Hepatic stellate cell (primary cell): ENCODE measurements around the gene KRTAP12-3.
A peak's percentile ranks its signal among the peaks of the same experiment; 100 is the strongest.
"Not testable (repeated sequence)": the region's sequence is repeated elsewhere in the genome, so short reads cannot be mapped to it uniquely, and the experiment has no call there.

Experiments used
- DNase-seq: peaks from one replicate; pipeline ENCODE4 v3.0.0; 2011; ENCODE audit warnings: low spot score

The KRTAP12-3 gene

GRCh38 chr21:44657635-44658540 lies at the start of gene KRTAP12-3:
Gene KRTAP12-3, plus strand, starts transcription at chr21:44657932. Its CDS starts 48 bp downstream, at chr21:44657980.
- DNase-seq = no peak

GRCh38 chr21:44609193-44609592 lies 48.5 kb upstream of the KRTAP12-3 start:
- DNase-seq = no peak

GRCh38 chr21:44610157-44610843 lies 47.4 kb upstream of the KRTAP12-3 start:
- DNase-seq = not testable (repeated sequence)

GRCh38 chr21:44611551-44611950 lies 46.2 kb upstream of the KRTAP12-3 start:
- DNase-seq = no peak

- DNase-seq = no peak
Measured at GRCh38 chr21:44612029-44612486, 45.7 kb upstream of the KRTAP12-3 start, which contains the start of gene KRTAP10-8. Gene KRTAP10-8, plus strand, starts transcription at chr21:44612079. Its CDS starts 22 bp downstream, at chr21:44612101.

GRCh38 chr21:44612669-44613229 lies 45.0 kb upstream of the KRTAP12-3 start:
- no peak for DNase-seq

GRCh38 chr21:44613386-44614155 lies 44.2 kb upstream of the KRTAP12-3 start:
- DNase-seq = no peak

GRCh38 chr21:44614161-44614631 lies 43.5 kb upstream of the KRTAP12-3 start:
- no peak for DNase-seq

GRCh38 chr21:44614961-44615391 lies 42.8 kb upstream of the KRTAP12-3 start:
- no peak for DNase-seq

- DNase-seq = no peak
Measured at GRCh38 chr21:44615466-44615865, 42.3 kb upstream of the KRTAP12-3 start.

- DNase-seq = no peak
Measured at GRCh38 chr21:44615911-44616590, 41.7 kb upstream of the KRTAP12-3 start.

GRCh38 chr21:44616591-44616926 lies 41.2 kb upstream of the KRTAP12-3 start:
- DNase-seq = no peak

GRCh38 chr21:44617071-44617501 lies 40.6 kb upstream of the KRTAP12-3 start:
- DNase-seq = no peak

GRCh38 chr21:44618504-44618903 lies 39.2 kb upstream of the KRTAP12-3 start:
- peak; percentile 14 for DNase-seq

- DNase-seq = no peak
Measured at GRCh38 chr21:44618909-44619308, 38.8 kb upstream of the KRTAP12-3 start.

GRCh38 chr21:44619886-44620285 lies 37.8 kb upstream of the KRTAP12-3 start:
- DNase-seq = no peak

GRCh38 chr21:44623575-44623974 lies 34.2 kb upstream of the KRTAP12-3 start:
- no peak for DNase-seq

GRCh38 chr21:44625756-44626155 lies 32.0 kb upstream of the KRTAP12-3 start:
- DNase-seq = no peak

GRCh38 chr21:44626262-44626661 lies 31.5 kb upstream of the KRTAP12-3 start:
- no peak for DNase-seq

GRCh38 chr21:44626673-44627143 lies 31.0 kb upstream of the KRTAP12-3 start, which contains the start of gene KRTAP10-9:
Gene KRTAP10-9, plus strand, starts transcription at chr21:44627093. Its CDS starts 79 bp downstream, at chr21:44627172.
- no peak for DNase-seq
